ENCODE data around the gene GALNTL6. TPM values are rescaled to one million over a fixed set of nuclear protein-coding genes. Genes with fewer than 3 reads are reported as not detected.

Gene GALNTL6
- total RNA-seq, 1 experiment from 2014 or later, result not detected

DNA sequence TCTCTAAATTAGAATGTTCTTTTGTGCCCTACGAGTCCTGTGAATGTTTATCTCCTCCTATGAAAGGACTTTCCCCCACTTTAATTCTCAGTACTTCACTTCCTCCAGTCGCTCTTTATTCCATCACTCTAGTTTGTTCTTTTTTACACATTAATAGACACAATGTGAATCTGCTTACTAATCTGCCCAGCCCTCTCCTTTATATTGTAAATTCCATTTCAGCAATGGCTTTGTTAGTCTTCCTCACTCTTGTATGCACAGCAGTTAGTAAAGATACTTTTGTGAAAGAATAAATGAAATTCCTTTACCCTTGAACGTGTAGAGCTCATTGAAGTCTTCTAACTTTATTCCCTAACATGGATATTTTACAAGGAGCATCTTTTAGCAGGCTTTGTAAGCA is 255.3 kb downstream of the GALNTL6 start:
- ATAC-seq (no peak), DNase-seq (ENCODE audit: low read depth, low spot score) (no peak)
- Histone ChIP-seq H3K36me3 (ENCODE audit: control insufficient read depth in 1 of 2, insufficient read depth in 2 of 2, low read length in 2 of 2) (no peaks in the 10 kb centered on the region), H3K27me3 (ENCODE audit: insufficient read depth, low read length) (no peaks in the 10 kb centered on the region), H4K20me1 (ENCODE audit: insufficient read depth) (no peaks in the 10 kb centered on the region), H3K9me2 (ENCODE audit: insufficient read depth) (no peaks in the 10 kb centered on the region), H3K4me3 (replicated peaks in 1 of 2; ENCODE audit: low read depth in 1 of 2, low read length in 2 of 2) (no peak overlapping the region), H3K4me2 (ENCODE audit: low read length) (no peak overlapping the region), H3K4me1 (ENCODE audit: control insufficient read depth in 1 of 2, insufficient read depth in 2 of 2, low read length in 2 of 2) (no peaks in the 10 kb centered on the region), H3K9me3 (ENCODE audit: control insufficient read depth in 1 of 2, insufficient read depth in 1 of 2, low read depth in 1 of 2, low read length in 2 of 2) (no peaks in the 10 kb centered on the region), H3K27ac (ENCODE audit: low read depth, low read length) (no peak overlapping the region), H3K79me2 (ENCODE audit: insufficient read depth, low read length) (no peaks in the 10 kb centered on the region), H3K9ac (ENCODE audit: low read length) (no peak overlapping the region), H2AFZ (ENCODE audit: low read depth, low read length, poor library complexity, severe bottlenecking) (no peak overlapping the region)
- TF ChIP-seq EZH2 (IDR thresholded peaks at IDR 0.05) (no peak), POLR2A (IDR thresholded peaks at IDR 0.05; ENCODE audit: borderline replicate concordance, extremely low read depth, insufficient read depth, insufficient read length) (no peak), ATF3 (IDR thresholded peaks at IDR 0.05) (no peak), POLR2AphosphoS5 (IDR thresholded peaks at IDR 0.05; ENCODE audit: low read depth, low read length) (no peak), REST (IDR thresholded peaks at IDR 0.05; ENCODE audit: low read depth) (no peak), YY1 (IDR thresholded peaks at IDR 0.05; ENCODE audit: extremely low read depth, insufficient replicate concordance, low read depth, low read length) (no peak), EGR1 (IDR thresholded peaks at IDR 0.05; ENCODE audit: low read depth) (no peak), CTCF (IDR thresholded peaks at IDR 0.05 in 2 of 3, conservative IDR thresholded peaks at IDR 0.05 in 1 of 3; ENCODE audit: borderline replicate concordance in 1 of 3, insufficient read depth in 1 of 3, low read depth in 2 of 3, low read length in 2 of 3) (no peak), EZH2phosphoT487 (IDR thresholded peaks at IDR 0.05; ENCODE audit: borderline replicate concordance) (no peak), ZNF274 (IDR thresholded peaks at IDR 0.05; ENCODE audit: low read depth, low read length) (no peak), SIN3A (IDR thresholded peaks at IDR 0.05; ENCODE audit: low read depth) (no peak), CBX3 (IDR thresholded peaks at IDR 0.05; ENCODE audit: low read depth) (no peak), CEBPB (IDR thresholded peaks at IDR 0.05; ENCODE audit: low read depth) (no peak), TCF7L2 (IDR thresholded peaks at IDR 0.05; ENCODE audit: borderline replicate concordance, extremely low read depth, insufficient read depth, insufficient read length) (no peak), FOSL1 (IDR thresholded peaks at IDR 0.05; ENCODE audit: low read depth) (no peak), SRF (IDR thresholded peaks at IDR 0.05; ENCODE audit: low read depth) (no peak), JUND (IDR thresholded peaks at IDR 0.05) (no peak), SP1 (IDR thresholded peaks at IDR 0.05; ENCODE audit: low read depth) (no peak)
- TF ChIP-seq, protein P1, sequence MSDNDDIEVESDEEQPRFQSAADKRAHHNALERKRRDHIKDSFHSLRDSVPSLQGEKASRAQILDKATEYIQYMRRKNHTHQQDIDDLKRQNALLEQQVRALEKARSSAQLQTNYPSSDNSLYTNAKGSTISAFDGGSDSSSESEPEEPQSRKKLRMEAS (IDR thresholded peaks at IDR 0.05), result no peak
- TF ChIP-seq, protein P2, sequence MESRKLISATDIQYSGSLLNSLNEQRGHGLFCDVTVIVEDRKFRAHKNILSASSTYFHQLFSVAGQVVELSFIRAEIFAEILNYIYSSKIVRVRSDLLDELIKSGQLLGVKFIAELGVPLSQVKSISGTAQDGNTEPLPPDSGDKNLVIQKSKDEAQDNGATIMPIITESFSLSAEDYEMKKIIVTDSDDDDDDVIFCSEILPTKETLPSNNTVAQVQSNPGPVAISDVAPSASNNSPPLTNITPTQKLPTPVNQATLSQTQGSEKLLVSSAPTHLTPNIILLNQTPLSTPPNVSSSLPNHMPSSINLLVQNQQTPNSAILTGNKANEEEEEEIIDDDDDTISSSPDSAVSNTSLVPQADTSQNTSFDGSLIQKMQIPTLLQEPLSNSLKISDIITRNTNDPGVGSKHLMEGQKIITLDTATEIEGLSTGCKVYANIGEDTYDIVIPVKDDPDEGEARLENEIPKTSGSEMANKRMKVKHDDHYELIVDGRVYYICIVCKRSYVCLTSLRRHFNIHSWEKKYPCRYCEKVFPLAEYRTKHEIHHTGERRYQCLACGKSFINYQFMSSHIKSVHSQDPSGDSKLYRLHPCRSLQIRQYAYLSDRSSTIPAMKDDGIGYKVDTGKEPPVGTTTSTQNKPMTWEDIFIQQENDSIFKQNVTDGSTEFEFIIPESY (IDR thresholded peaks at IDR 0.05; ENCODE audit: extremely low read depth, insufficient replicate concordance, low read length), result no peak
- ChIA-PET POLR2A (no interaction called here), CTCF (no interaction called here), RAD21 (ENCODE audit: low non-redundant PET in 1 of 2, low total read pairs in 2 of 2, uncharacterized antibody in 2 of 2, unreplicated experiment in 2 of 2) (no interaction called here)
- no TSS peak for BruUV-seq (replicated peaks)
- intact Hi-C loops (cut with micrococcal nuclease), result no loop called here
